ENCODE results near the gene GBP6.

DNA sequence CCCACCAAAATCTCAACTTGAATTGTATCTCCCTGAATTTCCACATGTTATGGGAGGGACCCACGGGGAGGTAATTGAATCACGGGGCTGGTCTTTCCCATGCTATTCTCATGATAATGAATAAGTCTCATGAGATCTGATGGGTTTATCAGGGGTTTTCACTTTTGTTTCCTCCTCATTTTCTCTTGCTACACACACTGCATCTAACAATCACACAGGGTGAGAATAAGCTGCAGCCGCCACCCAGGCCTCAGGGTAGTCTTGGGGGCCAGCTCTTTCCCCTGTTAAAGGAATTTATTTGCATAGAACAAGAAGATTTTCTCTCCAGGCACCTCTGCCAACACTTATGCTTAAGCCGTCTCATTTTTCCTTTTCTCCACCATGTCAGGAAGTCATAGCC is 26.0 kb upstream of the GBP6 start:
- TF ChIP-seq, protein P1, sequence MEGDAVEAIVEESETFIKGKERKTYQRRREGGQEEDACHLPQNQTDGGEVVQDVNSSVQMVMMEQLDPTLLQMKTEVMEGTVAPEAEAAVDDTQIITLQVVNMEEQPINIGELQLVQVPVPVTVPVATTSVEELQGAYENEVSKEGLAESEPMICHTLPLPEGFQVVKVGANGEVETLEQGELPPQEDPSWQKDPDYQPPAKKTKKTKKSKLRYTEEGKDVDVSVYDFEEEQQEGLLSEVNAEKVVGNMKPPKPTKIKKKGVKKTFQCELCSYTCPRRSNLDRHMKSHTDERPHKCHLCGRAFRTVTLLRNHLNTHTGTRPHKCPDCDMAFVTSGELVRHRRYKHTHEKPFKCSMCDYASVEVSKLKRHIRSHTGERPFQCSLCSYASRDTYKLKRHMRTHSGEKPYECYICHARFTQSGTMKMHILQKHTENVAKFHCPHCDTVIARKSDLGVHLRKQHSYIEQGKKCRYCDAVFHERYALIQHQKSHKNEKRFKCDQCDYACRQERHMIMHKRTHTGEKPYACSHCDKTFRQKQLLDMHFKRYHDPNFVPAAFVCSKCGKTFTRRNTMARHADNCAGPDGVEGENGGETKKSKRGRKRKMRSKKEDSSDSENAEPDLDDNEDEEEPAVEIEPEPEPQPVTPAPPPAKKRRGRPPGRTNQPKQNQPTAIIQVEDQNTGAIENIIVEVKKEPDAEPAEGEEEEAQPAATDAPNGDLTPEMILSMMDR (IDR thresholded peaks at IDR 0.05; ENCODE audit: poor library complexity), result no peak
- TF ChIP-seq EZH2 (IDR thresholded peaks at IDR 0.05; ENCODE audit: borderline replicate concordance), result no peak
- TF ChIP-seq EZH2phosphoT487 (IDR thresholded peaks at IDR 0.05; ENCODE audit: low read depth, severe bottlenecking, unreplicated experiment), result no peak

All from hepatocyte (in vitro differentiated cells).